Measurements from ENCODE around the gene SLC5A10. TPM values are rescaled to one million over a fixed set of nuclear protein-coding genes. Genes with fewer than 3 reads are reported as not detected.

The SLC5A10 gene
- total RNA-seq, 4 donors from 2014 or later = 0.40 to 0.76 (median 0.53) TPM; not detected in 1

GRCh38 chr17:19005137-19005773 lies 53.3 kb downstream of the SLC5A10 start:
- Histone ChIP-seq H3K36me3 (no peaks in the 10 kb centered on the region), H3K27me3 (no peaks in the 10 kb centered on the region), H3K27ac (peak overlapping the region; percentile 89 to 96 (median 94)), H3K4me3 (peak overlapping the region; percentile 63 to 73 (median 66)), H3K4me1 (peaks cover 8 to 51% (median 12%) of the 10 kb centered on the region in 3 donors), H3K9me3 (no peaks in the 10 kb centered on the region)
- no peak for TF ChIP-seq POLR2A (IDR thresholded peaks at IDR 0.05)
- no peak for TF ChIP-seq CTCF (IDR thresholded peaks at IDR 0.05)
- intact Hi-C loops (cut with DNase I) = no loop called here
- 73 to 80% methylated on average over 1 to 6 of the region's 13 CpGs for WGBS, 2 donors
- DNase-seq = no peak

DNA sequence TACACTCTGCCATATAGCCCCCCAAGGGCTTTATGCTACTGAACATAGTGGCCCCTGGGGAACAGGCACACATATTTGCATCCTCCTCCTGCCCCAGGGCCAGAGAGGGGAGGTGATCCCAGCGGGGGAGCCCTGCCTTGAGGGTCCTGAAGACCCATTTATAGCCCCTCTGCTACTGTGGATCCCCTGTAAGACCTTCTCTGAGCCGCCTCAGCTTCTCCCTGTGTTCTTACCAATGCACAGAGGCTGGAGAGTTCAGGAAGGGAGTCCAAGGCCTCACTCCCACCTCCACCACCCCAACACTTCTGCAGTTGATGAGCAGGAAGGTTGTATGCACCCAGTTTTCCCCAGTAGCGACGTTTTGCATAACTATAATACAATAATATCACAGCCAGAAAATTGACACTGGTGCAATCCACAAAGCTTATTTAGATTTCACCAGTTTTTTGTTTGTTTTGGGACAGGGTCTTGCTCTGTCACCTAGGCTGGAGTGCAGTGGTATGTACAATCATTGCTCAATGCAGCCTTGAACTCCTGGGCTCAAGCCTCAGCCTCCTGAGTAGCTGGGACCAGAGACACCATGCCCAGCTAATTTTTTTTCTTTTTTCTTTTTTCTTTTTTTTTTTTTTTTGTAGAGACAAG lies 53.9 kb downstream of the SLC5A10 start:
- TF ChIP-seq CTCF (IDR thresholded peaks at IDR 0.05) = no peak
- no peak for TF ChIP-seq POLR2A (IDR thresholded peaks at IDR 0.05)
- Histone ChIP-seq H3K27ac (peak overlapping the region in 1 of 4 donors; percentile 95), H3K9me3 (no peaks in the 10 kb centered on the region), H3K4me1 (peaks cover 8 to 51% (median 12%) of the 10 kb centered on the region in 3 donors), H3K36me3 (no peaks in the 10 kb centered on the region), H3K27me3 (no peaks in the 10 kb centered on the region), H3K4me3 (no peak overlapping the region)
- intact Hi-C loops (cut with DNase I) = no loop called here
- WGBS, 2 donors = 72 to 91% methylated on average over 4 of the region's 4 CpGs
- no peak for DNase-seq

DNA sequence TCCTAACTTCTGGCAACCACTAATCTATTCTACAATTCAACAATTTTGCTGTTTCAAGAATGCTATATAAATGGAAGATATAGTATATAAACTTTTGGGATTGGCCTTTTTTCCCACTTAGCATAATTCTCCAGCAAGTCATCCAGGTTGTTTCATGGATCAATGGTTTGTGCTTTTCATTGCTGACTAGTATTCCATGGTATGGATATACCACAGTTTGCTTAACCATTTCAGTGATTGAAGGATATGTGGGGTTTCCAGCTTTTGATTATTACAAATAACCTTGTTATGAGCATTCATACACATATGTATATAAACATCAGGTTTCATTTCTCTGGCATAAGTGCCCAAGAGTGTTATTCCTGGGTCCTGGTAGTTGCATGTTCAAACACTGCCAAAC lies 54.7 kb downstream of the SLC5A10 start:
- DNase-seq = no peak
- Histone ChIP-seq H3K9me3 (no peaks in the 10 kb centered on the region), H3K27me3 (no peaks in the 10 kb centered on the region), H3K36me3 (no peaks in the 10 kb centered on the region), H3K4me1 (peaks cover 11 to 51% (median 14%) of the 10 kb centered on the region in 3 donors), H3K4me3 (no peak overlapping the region), H3K27ac (no peak overlapping the region)
- no peak for TF ChIP-seq POLR2A (IDR thresholded peaks at IDR 0.05)
- intact Hi-C loops (cut with DNase I) = no loop called here

GRCh38 chr17:19009970-19010369 lies 58.0 kb downstream of the SLC5A10 start:
- H3K9me3 ChIP-seq = no peaks in the 10 kb centered on the region
- no peaks in the 10 kb centered on the region for H3K36me3 ChIP-seq
- H3K4me3 ChIP-seq = no peak overlapping the region
- peak overlapping the region in 3 of 4 donors; percentile 65 to 84 (median 84) for H3K27ac ChIP-seq
- intact Hi-C loops (cut with DNase I) = no loop called here
- TF ChIP-seq CTCF (IDR thresholded peaks at IDR 0.05) (no peak), POLR2A (IDR thresholded peaks at IDR 0.05) (no peak)
- H3K27me3 ChIP-seq = no peaks in the 10 kb centered on the region
- no peak for DNase-seq
- WGBS, 2 donors = 91 to 94% methylated on average over 11 to 12 of the region's 12 CpGs
- peaks cover 13 to 48% (median 17%) of the 10 kb centered on the region in 3 donors for H3K4me1 ChIP-seq

GRCh38 chr17:19010729-19011505 lies 59.0 kb downstream of the SLC5A10 start:
- Histone ChIP-seq H3K4me3 (no peak overlapping the region), H3K27me3 (no peaks in the 10 kb centered on the region), H3K4me1 (peaks cover 12 to 52% (median 14%) of the 10 kb centered on the region in 3 donors), H3K27ac (peak overlapping the region; percentile 52 to 84 (median 74)), H3K9me3 (no peaks in the 10 kb centered on the region), H3K36me3 (no peaks in the 10 kb centered on the region)
- TF ChIP-seq CTCF (IDR thresholded peaks at IDR 0.05) = no peak
- TF ChIP-seq POLR2A (IDR thresholded peaks at IDR 0.05) = no peak
- intact Hi-C loops (cut with DNase I) = no loop called here
- 45 to 51% methylated on average over 9 to 10 of the region's 11 CpGs for WGBS, 2 donors
- no peak for DNase-seq

Data from esophagus squamous epithelium (tissue), 5 donors.